Lower leg skin (tissue), 4 donors: ENCODE measurements around the gene SNX24. TPM values are rescaled to one million over a fixed set of nuclear protein-coding genes. Genes with fewer than 3 reads are reported as not detected.

ENCODE experiments used
- DNase-seq, 2 donors: peaks; one replicate each; pipeline ENCODE4 v3.0.0-alpha.2; 2019; ENCODE audit warnings: low spot score in 2 of 2
- H3K4me3 ChIP-seq: fragments of 200-600 bp; sonication (generic); 2 replicates; pipeline ENCODE4 v1.5.1; 2017; ENCODE audit warnings: mild to moderate bottlenecking, low read depth; ENCODE audit not compliant: poor library complexity, severe bottlenecking
- CTCF ChIP-seq, 3 donors: fragments of 450-650 bp; IDR thresholded peaks; one replicate each; pipeline ENCODE4 v1.5.1; 2016; ENCODE audit warnings: antibody characterized with exemption in 3 of 3, mild to moderate bottlenecking in 3 of 3, moderate library complexity in 2 of 3
- POLR2A ChIP-seq, 2 donors: fragments of 450-650 bp; IDR thresholded peaks; one replicate each; pipeline ENCODE4 v1.6.1; 2016 to 2017; ENCODE audit warnings: antibody characterized with exemption in 2 of 2, mild to moderate bottlenecking in 1 of 2, moderate library complexity in 1 of 2
- WGBS, 2 donors: methylation state at CpG; one replicate each; pipeline ENCODE4 v1.1.5; 2018; 5-methylcytosine and 5-hydroxymethylcytosine counted together
- intact Hi-C: fragments of 100-400 bp; cut with DNase I; formaldehyde crosslinking; loops from one replicate; pipeline ENCODE4 v1.15.0; 2023; ENCODE audit warnings: low total_unique reads
- total RNA-seq, 4 donors: library from RNA; depleted of rRNA; stranded (reverse); fragments of >200 nt; gene quantifications; one replicate each; pipeline ENCODE4 v1.1.0, GENCODE V29; 2016

SNX24 gene
- total RNA-seq, 4 donors from 2014 or later = 20.1 to 28.1 (median 20.9) TPM

GRCh38 chr5:122996091-122996490 is 150.7 kb downstream of the SNX24 start:
- H3K4me3 ChIP-seq = no peak overlapping the region
- no peak for DNase-seq
- no peak for TF ChIP-seq CTCF (IDR thresholded peaks at IDR 0.05)
- TF ChIP-seq POLR2A (IDR thresholded peaks at IDR 0.05) = no peak
- 79 to 83% methylated on average over 3 of the region's 3 CpGs for WGBS, 2 donors
- intact Hi-C loops = no loop called here

- H3K4me3 ChIP-seq = no peak overlapping the region
- no peak for DNase-seq
- 80 to 84% methylated on average over 7 of the region's 7 CpGs for WGBS, 2 donors
- TF ChIP-seq CTCF (IDR thresholded peaks at IDR 0.05) (no peak), POLR2A (IDR thresholded peaks at IDR 0.05) (no peak)
- intact Hi-C loops = no loop called here
Measured at GRCh38 chr5:122997294-122997693, 151.9 kb downstream of the SNX24 start.

- TF ChIP-seq CTCF (IDR thresholded peaks at IDR 0.05) = no peak
- TF ChIP-seq POLR2A (IDR thresholded peaks at IDR 0.05) = no peak
- intact Hi-C loops = no loop called here
- peak in 1 of 2 donors; percentile 18 for DNase-seq
- no peak overlapping the region for H3K4me3 ChIP-seq
- 70 to 75% methylated on average over 10 of the region's 10 CpGs for whole genome bisulfite sequencing, 2 donors
Measured at GRCh38 chr5:122999947-123000563, 154.6 kb downstream of the SNX24 start.

GRCh38 chr5:123000731-123001130 is 155.3 kb downstream of the SNX24 start:
- WGBS, 2 donors = 64 to 74% methylated on average over 1 of the region's 1 CpG
- no peak overlapping the region for H3K4me3 ChIP-seq
- no peak for DNase-seq
- TF ChIP-seq CTCF (IDR thresholded peaks at IDR 0.05) (no peak), POLR2A (IDR thresholded peaks at IDR 0.05) (no peak)
- intact Hi-C loops = no loop called here

GRCh38 chr5:123001808-123002207 is 156.4 kb downstream of the SNX24 start:
- H3K4me3 ChIP-seq = no peak overlapping the region
- WGBS, 2 donors = 81 to 88% methylated on average over 7 of the region's 7 CpGs
- intact Hi-C loops = loop anchor here (2.0 kb wide), 1 partner anchor 67 kb away; no protein-coding TSS in a partner anchor
- DNase-seq = no peak
- TF ChIP-seq CTCF (IDR thresholded peaks at IDR 0.05) = no peak
- no peak for TF ChIP-seq POLR2A (IDR thresholded peaks at IDR 0.05)

GRCh38 chr5:123007182-123007581 is 161.8 kb downstream of the SNX24 start:
- DNase-seq = no peak
- 94 to 95% methylated on average over 6 of the region's 6 CpGs for WGBS, 2 donors
- no peak overlapping the region for H3K4me3 ChIP-seq
- TF ChIP-seq POLR2A (IDR thresholded peaks at IDR 0.05) = no peak
- no peak for TF ChIP-seq CTCF (IDR thresholded peaks at IDR 0.05)
- intact Hi-C loops = no loop called here
